Ishikawa (cell line): ENCODE data around the gene SHH.

ENCODE experiments used
- CEBPB ChIP-seq: IDR thresholded peaks from 2 replicates; pipeline ENCODE4 v1.6.1; 2012
- CREB1 ChIP-seq: IDR thresholded peaks from 2 replicates; pipeline ENCODE4 v1.6.1; 2012; ENCODE audit warnings: low read depth
- EGR1 ChIP-seq: IDR thresholded peaks from 2 replicates; pipeline ENCODE4 v1.6.1; 2012
- EP300 ChIP-seq: IDR thresholded peaks from 2 replicates; pipeline ENCODE4 v1.6.1; 2012; ENCODE audit warnings: borderline replicate concordance
- FOXM1 ChIP-seq: IDR thresholded peaks from 2 replicates; pipeline ENCODE4 v1.6.1; 2012; ENCODE audit warnings: low read depth, borderline replicate concordance
- MAX ChIP-seq: IDR thresholded peaks from 2 replicates; pipeline ENCODE4 v1.6.1; 2012
- NFIC ChIP-seq: IDR thresholded peaks from 2 replicates; pipeline ENCODE4 v1.6.1; 2012
- RAD21 ChIP-seq: IDR thresholded peaks from 2 replicates; pipeline ENCODE4 v1.6.1; 2012; ENCODE audit warnings: low read depth
- REST ChIP-seq: IDR thresholded peaks from 2 replicates; pipeline ENCODE4 v1.6.1; 2012; ENCODE audit warnings: low read depth, mild to moderate bottlenecking
- TAF1 ChIP-seq: IDR thresholded peaks from 2 replicates; pipeline ENCODE4 v1.6.1; 2012; ENCODE audit warnings: low read depth, mild to moderate bottlenecking
- TCF12 ChIP-seq: IDR thresholded peaks from 2 replicates; pipeline ENCODE4 v1.6.1; 2012; ENCODE audit warnings: low read depth
- TEAD4 ChIP-seq: IDR thresholded peaks from 2 replicates; pipeline ENCODE4 v1.6.1; 2012
- USF1 ChIP-seq: IDR thresholded peaks from 2 replicates; pipeline ENCODE4 v1.6.1; 2012
- YY1 ChIP-seq: IDR thresholded peaks from 2 replicates; pipeline ENCODE4 v1.6.1; 2012; ENCODE audit warnings: low read depth
- ZBTB7A ChIP-seq: IDR thresholded peaks from 2 replicates; pipeline ENCODE4 v1.6.1; 2012; ENCODE audit warnings: low read depth

Gene SHH

GRCh38 chr7:155798673-155799439 lies 13.4 kb downstream of the SHH start:
- TF ChIP-seq RAD21: no peak
- no peak for TF ChIP-seq ZBTB7A
- TF ChIP-seq EP300: no peak
- no peak for TF ChIP-seq MAX
- no peak for TF ChIP-seq FOXM1
- TF ChIP-seq CREB1: no peak
- no peak for TF ChIP-seq TEAD4
- no peak for TF ChIP-seq REST
- no peak for TF ChIP-seq CEBPB
- TF ChIP-seq TCF12: no peak
- TF ChIP-seq TAF1: no peak
- no peak for TF ChIP-seq USF1
- TF ChIP-seq YY1: no peak

GRCh38 chr7:155797262-155798250 lies 14.7 kb downstream of the SHH start:
- TF ChIP-seq TAF1 (no peak), FOXM1 (no peak), MAX (no peak), EP300 (no peak), CREB1 (no peak), RAD21 (no peak), CEBPB (no peak), YY1 (no peak), NFIC (no peak), TEAD4 (no peak), ZBTB7A (no peak), REST (no peak), TCF12 (no peak)

GRCh38 chr7:155796381-155797261 lies 15.6 kb downstream of the SHH start:
- TF ChIP-seq RAD21 (peak; percentile 77), EP300 (no peak)

GRCh38 chr7:155795951-155796350 lies 16.3 kb downstream of the SHH start:
- TF ChIP-seq USF1 (no peak), EP300 (no peak), EGR1 (no peak), REST (no peak), ZBTB7A (no peak), YY1 (no peak), TCF12 (no peak), MAX (no peak), CREB1 (no peak), FOXM1 (no peak), RAD21 (no peak), TAF1 (no peak), NFIC (no peak), CEBPB (no peak), TEAD4 (no peak)
